Lung (tissue), 12 donors: ENCODE results near the gene PKN2. TPM values are rescaled to one million over a fixed set of nuclear protein-coding genes. Genes with fewer than 3 reads are reported as not detected.

Experiments used
- ATAC-seq: fragments of 200-7000 bp; cut with Tn5 transposase; one replicate; pipeline ENCODE4 v1.9.1; 2020; ENCODE audit warnings: moderate number of reproducible peaks; ENCODE audit not compliant: insufficient read depth, low FRiP score
- DNase-seq, 3 donors: peaks; one replicate each; pipeline ENCODE4 v3.0.0-alpha.2; 2013 to 2017
- H3K27ac ChIP-seq, 2 donors: one replicate each; pipeline ENCODE4 v1.5.1; 2013; ENCODE audit warnings: mild to moderate bottlenecking in 2 of 2, moderate library complexity in 2 of 2, control low read depth in 1 of 2, inconsistent platforms in 1 of 2, low read depth in 1 of 2, low read length in 1 of 2
- H3K27me3 ChIP-seq, 3 donors: one replicate each; pipeline ENCODE4 v1.5.1; 2013; ENCODE audit warnings: low read length in 2 of 3; ENCODE audit not compliant: control insufficient read depth in 3 of 3, insufficient read depth in 3 of 3
- H3K36me3 ChIP-seq, 4 donors: one replicate each; pipeline ENCODE4 v1.5.1; 2013; ENCODE audit warnings: low read length in 4 of 4, mild to moderate bottlenecking in 1 of 4, moderate library complexity in 1 of 4; ENCODE audit not compliant: control insufficient read depth in 4 of 4, insufficient read depth in 4 of 4
- H3K4me1 ChIP-seq, 5 donors: one replicate each; pipeline ENCODE4 v1.5.1; 2013; ENCODE audit warnings: low read length in 5 of 5, mild to moderate bottlenecking in 2 of 5, moderate library complexity in 1 of 5; ENCODE audit not compliant: control insufficient read depth in 5 of 5, insufficient read depth in 5 of 5
- H3K4me3 ChIP-seq: one replicate; pipeline ENCODE4 v1.5.1; 2013; ENCODE audit warnings: mild to moderate bottlenecking, control low read depth, moderate library complexity
- H3K9ac ChIP-seq, 2 donors: one replicate each; pipeline ENCODE4 v1.5.1; 2013; ENCODE audit warnings: low read length in 2 of 2, control low read depth in 1 of 2; ENCODE audit not compliant: insufficient read depth in 1 of 2
- H3K9me3 ChIP-seq, 4 donors: one replicate each; pipeline ENCODE4 v1.5.1; 2013; ENCODE audit warnings: low read length in 3 of 4, mild to moderate bottlenecking in 1 of 4, moderate library complexity in 1 of 4; ENCODE audit not compliant: control insufficient read depth in 4 of 4, insufficient read depth in 3 of 4
- WGBS, 2 donors: extraction: QIAGEN DNeasy Blood & Tissue Kit; methylation state at CpG; one replicate each; pipeline ENCODE4 v1.1.7; 2013; 5-methylcytosine and 5-hydroxymethylcytosine counted together
- polyA plus RNA-seq, 2 donors: library from polyadenylated mRNA; stranded (reverse); fragments of 200-250 nt; gene quantifications; one replicate each; pipeline ENCODE4 v1.2.1, GENCODE V29; 2013
- total RNA-seq, 2 donors: library from RNA; depleted of rRNA in 1 of 2; stranded (reverse); fragments of >200 nt in 1 of 2; gene quantifications; one replicate each; pipeline ENCODE4 v1.2.1, GENCODE V29; 2014 to 2021
- TF ChIP-seq, protein P1 (sequence below): IDR thresholded peaks from 2 replicates; pipeline ENCODE4 v1.5.1; 2012; ENCODE audit warnings: mild to moderate bottlenecking; ENCODE audit errors: control extremely low read depth, extremely low read depth
- donor health status: control.
- donor health status: control.
- donor health status: Bipolar disorder and iron deficiency.
- donor health status: healthy.
- donor health status: DM: yes; HTN: yes; CAD: no.

The PKN2 gene
- total and polyA plus RNA-seq, 4 donors = 9.5 to 130 (median 24.8) TPM

- WGBS, 2 donors = 93 to 98% methylated on average over 3 of the region's 3 CpGs
- ATAC-seq (no peak), DNase-seq (no peak)
- H3K27ac ChIP-seq = no peak overlapping the region
- no peaks in the 10 kb centered on the region for H3K27me3 ChIP-seq
- TF ChIP-seq, protein P1, sequence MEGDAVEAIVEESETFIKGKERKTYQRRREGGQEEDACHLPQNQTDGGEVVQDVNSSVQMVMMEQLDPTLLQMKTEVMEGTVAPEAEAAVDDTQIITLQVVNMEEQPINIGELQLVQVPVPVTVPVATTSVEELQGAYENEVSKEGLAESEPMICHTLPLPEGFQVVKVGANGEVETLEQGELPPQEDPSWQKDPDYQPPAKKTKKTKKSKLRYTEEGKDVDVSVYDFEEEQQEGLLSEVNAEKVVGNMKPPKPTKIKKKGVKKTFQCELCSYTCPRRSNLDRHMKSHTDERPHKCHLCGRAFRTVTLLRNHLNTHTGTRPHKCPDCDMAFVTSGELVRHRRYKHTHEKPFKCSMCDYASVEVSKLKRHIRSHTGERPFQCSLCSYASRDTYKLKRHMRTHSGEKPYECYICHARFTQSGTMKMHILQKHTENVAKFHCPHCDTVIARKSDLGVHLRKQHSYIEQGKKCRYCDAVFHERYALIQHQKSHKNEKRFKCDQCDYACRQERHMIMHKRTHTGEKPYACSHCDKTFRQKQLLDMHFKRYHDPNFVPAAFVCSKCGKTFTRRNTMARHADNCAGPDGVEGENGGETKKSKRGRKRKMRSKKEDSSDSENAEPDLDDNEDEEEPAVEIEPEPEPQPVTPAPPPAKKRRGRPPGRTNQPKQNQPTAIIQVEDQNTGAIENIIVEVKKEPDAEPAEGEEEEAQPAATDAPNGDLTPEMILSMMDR = no peak
- H3K4me3 ChIP-seq = no peak overlapping the region
- no peaks in the 10 kb centered on the region for H3K4me1 ChIP-seq
- no peaks in the 10 kb centered on the region for H3K9me3 ChIP-seq
- H3K36me3 ChIP-seq = peaks cover 9 to 42% (median 20%) of the 10 kb centered on the region in 4 donors
- no peak overlapping the region for H3K9ac ChIP-seq
Observed at GRCh38 chr1:88773540-88774150, 89.6 kb downstream of the PKN2 start.

DNA sequence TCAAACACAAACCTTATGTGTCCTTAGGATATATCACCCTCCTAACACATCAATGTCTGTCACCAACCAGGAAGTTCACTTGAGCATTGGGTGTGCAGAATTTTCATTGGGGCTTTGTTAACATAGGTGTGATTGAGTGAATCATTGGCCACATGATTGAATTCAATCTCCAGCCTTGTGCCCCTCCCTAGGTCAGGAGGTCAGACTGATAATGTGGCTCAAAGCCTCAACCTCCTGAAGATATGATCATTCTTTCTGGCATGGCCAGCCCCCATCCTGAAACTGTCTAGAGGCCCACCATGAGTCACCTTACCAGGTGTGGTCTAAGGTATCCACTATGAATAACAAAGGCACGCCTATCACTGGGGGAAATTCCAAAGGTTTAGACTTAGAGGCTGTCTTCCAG is 90.1 kb downstream of the PKN2 start:
- Histone ChIP-seq H3K27me3 (no peaks in the 10 kb centered on the region), H3K27ac (no peak overlapping the region), H3K4me1 (no peaks in the 10 kb centered on the region), H3K9ac (no peak overlapping the region), H3K9me3 (no peaks in the 10 kb centered on the region), H3K36me3 (peaks cover 9 to 44% (median 20%) of the 10 kb centered on the region in 4 donors), H3K4me3 (no peak overlapping the region)
- DNase-seq (no peak), ATAC-seq (no peak)
- TF ChIP-seq, protein P1 = no peak
- 87 to 93% methylated on average over 1 of the region's 1 CpG for WGBS, 2 donors

DNA sequence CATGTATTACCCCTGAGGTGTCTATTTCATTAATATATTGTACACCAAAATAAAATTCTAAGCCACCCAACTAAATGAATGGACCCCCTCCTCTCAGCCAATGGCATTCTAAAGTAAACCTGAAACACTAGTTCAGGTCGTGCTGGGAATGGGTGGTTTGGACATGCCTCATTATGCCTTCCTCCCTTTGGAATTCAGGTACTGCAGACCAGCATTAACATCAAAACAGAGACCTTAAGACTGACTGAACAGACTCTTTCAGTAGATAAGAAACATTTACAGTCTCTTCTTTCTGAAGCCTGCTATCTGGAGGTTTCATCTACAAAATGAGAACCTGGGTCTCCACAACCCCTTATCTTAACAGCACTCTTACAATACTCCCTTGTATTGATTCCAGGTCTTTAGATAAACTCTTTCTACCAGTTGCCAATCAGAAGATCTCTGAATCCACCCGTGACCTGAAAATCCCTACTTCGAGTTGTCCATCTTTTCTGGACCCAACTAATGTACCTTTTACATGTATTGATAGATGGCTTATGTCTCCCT is 93.6 kb downstream of the PKN2 start:
- TF ChIP-seq, protein P1 = no peak
- Histone ChIP-seq H3K27me3 (no peaks in the 10 kb centered on the region), H3K4me1 (peaks cover 0 to 2% (median 0%) of the 10 kb centered on the region in 5 donors), H3K27ac (no peak overlapping the region), H3K9me3 (no peaks in the 10 kb centered on the region), H3K36me3 (peaks cover 7 to 47% (median 22%) of the 10 kb centered on the region in 4 donors), H3K4me3 (no peak overlapping the region), H3K9ac (no peak overlapping the region)
- ATAC-seq (no peak), DNase-seq (no peak)
- WGBS, 2 donors = 92 to 93% methylated on average over 3 of the region's 3 CpGs
